IPS DF 6.9 (cell line): ENCODE results near the gene C19orf38.

ENCODE experiments used
- DNase-seq: peaks from one replicate; pipeline ENCODE4 v3.0.0-alpha.2; 2013; ENCODE audit warnings: low read depth, low spot score
- H3K27ac ChIP-seq: one replicate; pipeline ENCODE4 v1.5.1; 2013; ENCODE audit warnings: low read length, control low read depth
- H3K27me3 ChIP-seq: 2 replicates; pipeline ENCODE4 v1.6.1; 2013; ENCODE audit warnings: mild to moderate bottlenecking, low read length; ENCODE audit not compliant: control insufficient read depth, insufficient read depth
- H3K36me3 ChIP-seq: 2 replicates; pipeline ENCODE4 v1.6.1; 2013; ENCODE audit warnings: low read length; ENCODE audit not compliant: control insufficient read depth, insufficient read depth
- H3K4me1 ChIP-seq: 2 replicates; pipeline ENCODE4 v1.6.1; 2013; ENCODE audit warnings: low read length; ENCODE audit not compliant: control insufficient read depth, insufficient read depth
- H3K4me3 ChIP-seq: 2 replicates; pipeline ENCODE4 v1.5.1; 2013; ENCODE audit warnings: mild to moderate bottlenecking, low read length
- H3K9me3 ChIP-seq: 2 replicates; pipeline ENCODE4 v1.6.1; 2013; ENCODE audit warnings: low read length, inconsistent platforms; ENCODE audit not compliant: control insufficient read depth, insufficient read depth
- WGBS: extraction: QIAGEN DNeasy Blood & Tissue Kit; methylation state at CpG from one replicate; pipeline ENCODE4 v1.1.7; 2013; ENCODE audit warnings: mixed read lengths, missing lambda C conversion rate; ENCODE audit not compliant: insufficient read length, insufficient coverage; 5-methylcytosine and 5-hydroxymethylcytosine counted together

C19orf38 gene, protein sequence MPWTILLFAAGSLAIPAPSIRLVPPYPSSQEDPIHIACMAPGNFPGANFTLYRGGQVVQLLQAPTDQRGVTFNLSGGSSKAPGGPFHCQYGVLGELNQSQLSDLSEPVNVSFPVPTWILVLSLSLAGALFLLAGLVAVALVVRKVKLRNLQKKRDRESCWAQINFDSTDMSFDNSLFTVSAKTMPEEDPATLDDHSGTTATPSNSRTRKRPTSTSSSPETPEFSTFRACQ

GRCh38 chr19:10848230-10848856, at the start of gene C19orf38:
TSS of gene C19orf38 (plus strand) at chr19:10848415. CDS start at chr19:10848509, 94 bp downstream.
- no peaks in the 10 kb centered on the region for H3K36me3 ChIP-seq
- H3K27me3 ChIP-seq, result no peaks in the 10 kb centered on the region
- no peak within 1 kb of the TSS for H3K27ac ChIP-seq
- H3K4me3 ChIP-seq, result no peak within 1 kb of the TSS
- H3K9me3 ChIP-seq, result no peaks in the 10 kb centered on the region
- no peaks in the 10 kb centered on the region for H3K4me1 ChIP-seq
- no CpG with 5 or more reads among the region's 14 CpGs for WGBS
- no peak for DNase-seq

GRCh38 chr19:10800488-10800887, 47.7 kb upstream of the C19orf38 start:
- no peaks in the 10 kb centered on the region for H3K27me3 ChIP-seq
- no peak overlapping the region for H3K27ac ChIP-seq
- no CpG with 5 or more reads among the region's 9 CpGs for WGBS
- H3K4me1 ChIP-seq, result no peaks in the 10 kb centered on the region
- no peaks in the 10 kb centered on the region for H3K9me3 ChIP-seq
- no peak for DNase-seq
- H3K36me3 ChIP-seq, result peaks cover 11% of the 10 kb centered on the region; the same call in 1 of the 2 replicates
- no peak overlapping the region for H3K4me3 ChIP-seq

DNA sequence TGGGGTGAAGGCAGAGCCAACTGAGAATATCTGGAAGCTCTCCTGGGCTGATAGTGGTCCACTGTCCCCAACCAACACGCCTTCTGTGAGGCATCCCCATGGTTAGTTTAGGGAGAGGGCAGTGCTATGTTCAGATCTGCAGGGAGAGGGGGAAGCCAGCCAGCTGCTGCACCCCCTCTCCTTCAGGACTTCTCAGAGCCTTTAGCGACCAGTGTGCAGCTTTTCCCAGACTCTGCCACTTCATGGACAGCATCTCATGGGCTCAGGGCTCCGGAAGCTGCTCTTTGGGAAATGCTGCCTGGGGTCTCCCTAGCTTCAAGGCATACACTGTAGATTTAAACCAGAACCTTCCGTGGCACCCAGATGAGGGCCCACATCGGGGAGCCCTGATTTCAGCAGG, 45.7 kb upstream of the C19orf38 start:
- Histone ChIP-seq H3K27ac (no peak overlapping the region), H3K4me1 (no peaks in the 10 kb centered on the region), H3K4me3 (no peak overlapping the region), H3K9me3 (no peaks in the 10 kb centered on the region), H3K27me3 (no peaks in the 10 kb centered on the region), H3K36me3 (peaks cover 13% of the 10 kb centered on the region; the same call in 1 of the 2 replicates)
- no peak for DNase-seq
- no CpG with 5 or more reads among the region's 5 CpGs for WGBS

DNA sequence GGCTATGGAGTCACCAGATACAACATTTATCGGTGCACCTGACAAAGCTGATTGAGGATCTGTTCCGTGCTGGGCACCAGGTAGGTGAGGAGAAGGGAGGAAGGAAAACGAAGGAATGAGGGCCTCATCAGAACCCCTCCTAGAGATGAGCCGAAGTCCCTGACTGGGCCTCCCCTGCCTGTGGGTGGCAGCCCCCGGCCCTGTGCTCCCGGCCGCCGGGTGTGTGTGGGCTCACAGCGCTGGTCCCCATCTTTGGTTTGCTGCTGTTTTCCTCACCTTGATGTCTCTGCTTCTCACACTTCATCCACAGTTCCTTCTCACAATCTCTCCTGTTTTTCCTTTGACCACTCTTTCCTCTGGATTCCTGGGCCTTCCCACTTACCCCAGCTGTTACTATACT, 45.0 kb upstream of the C19orf38 start:
- Histone ChIP-seq H3K9me3 (no peaks in the 10 kb centered on the region), H3K27me3 (no peaks in the 10 kb centered on the region), H3K4me1 (no peaks in the 10 kb centered on the region), H3K4me3 (no peak overlapping the region), H3K36me3 (peaks cover 10% of the 10 kb centered on the region; the same call in 1 of the 2 replicates), H3K27ac (no peak overlapping the region)
- no CpG with 5 or more reads among the region's 9 CpGs for WGBS
- DNase-seq, result no peak

GRCh38 chr19:10805065-10805757, 43.0 kb upstream of the C19orf38 start:
- Histone ChIP-seq H3K27ac (no peak overlapping the region), H3K36me3 (0 out of 2 replicates have a peak, but pooled peaks cover 10% of the 10 kb centered on the region), H3K4me3 (no peak overlapping the region), H3K4me1 (no peaks in the 10 kb centered on the region), H3K9me3 (no peaks in the 10 kb centered on the region), H3K27me3 (no peaks in the 10 kb centered on the region)
- WGBS, result no CpG with 5 or more reads among the region's 11 CpGs
- no peak for DNase-seq

- no peak for DNase-seq
- H3K27me3 ChIP-seq, result no peaks in the 10 kb centered on the region
- H3K9me3 ChIP-seq, result no peaks in the 10 kb centered on the region
- H3K4me3 ChIP-seq, result no peak overlapping the region
- H3K27ac ChIP-seq, result no peak overlapping the region
- H3K4me1 ChIP-seq, result no peaks in the 10 kb centered on the region
- WGBS, result no CpG with 5 or more reads among the region's 11 CpGs
- H3K36me3 ChIP-seq, result 0 out of 2 replicates have a peak, but pooled peaks cover 10% of the 10 kb centered on the region
These were observed 42.4 kb upstream of the C19orf38 start for GRCh38 chr19:10805758-10806247.

- H3K36me3 ChIP-seq, result peaks cover 17% of the 10 kb centered on the region
- no peaks in the 10 kb centered on the region for H3K4me1 ChIP-seq
- no peaks in the 10 kb centered on the region for H3K9me3 ChIP-seq
- H3K4me3 ChIP-seq, result no peak overlapping the region
- H3K27me3 ChIP-seq, result no peaks in the 10 kb centered on the region
- H3K27ac ChIP-seq, result no peak overlapping the region
- no peak for DNase-seq
- no CpG with 5 or more reads among the region's 10 CpGs for WGBS
These were observed 39.1 kb upstream of the C19orf38 start for GRCh38 chr19:10808937-10809649.

DNA sequence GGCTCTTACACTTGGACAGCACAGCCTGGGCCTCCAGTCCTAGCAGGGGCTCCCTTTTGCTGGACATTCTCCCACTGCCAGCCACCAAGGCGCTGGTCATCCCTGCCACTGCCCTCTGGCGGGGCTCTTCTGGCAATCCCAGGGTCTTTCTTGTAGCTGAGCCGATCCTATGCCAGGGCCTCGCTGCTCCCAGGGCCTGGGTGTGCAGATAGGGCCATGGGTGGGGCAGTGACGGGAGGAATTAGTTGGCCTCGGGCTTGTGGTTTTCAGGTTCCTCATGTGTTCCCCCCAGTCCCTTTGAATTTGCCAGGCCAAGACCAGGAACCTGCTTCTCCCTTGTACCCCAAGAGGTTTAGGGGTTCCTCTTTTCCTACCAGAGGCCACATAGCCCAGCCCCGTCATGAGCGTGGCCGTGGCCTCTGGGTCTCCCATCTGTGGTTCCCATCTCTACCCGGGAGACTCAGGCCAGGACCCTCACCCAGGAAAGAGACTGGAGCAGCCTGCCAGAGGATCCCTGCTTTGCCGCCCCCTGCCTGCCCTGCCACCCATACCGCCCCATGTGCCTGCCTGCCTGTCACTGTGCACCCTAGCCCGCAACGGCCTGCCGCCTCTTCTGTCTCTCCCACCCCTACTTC, 38.4 kb upstream of the C19orf38 start:
- WGBS, result no CpG with 5 or more reads among the region's 15 CpGs
- DNase-seq, result no peak
- Histone ChIP-seq H3K4me1 (no peaks in the 10 kb centered on the region), H3K36me3 (peaks cover 15% of the 10 kb centered on the region), H3K27me3 (no peaks in the 10 kb centered on the region), H3K9me3 (no peaks in the 10 kb centered on the region), H3K4me3 (no peak overlapping the region), H3K27ac (no peak overlapping the region)

GRCh38 chr19:10811391-10812111, 36.7 kb upstream of the C19orf38 start:
- Histone ChIP-seq H3K27ac (no peak overlapping the region), H3K36me3 (peaks cover 12% of the 10 kb centered on the region), H3K9me3 (no peaks in the 10 kb centered on the region), H3K4me3 (no peak overlapping the region), H3K27me3 (no peaks in the 10 kb centered on the region), H3K4me1 (no peaks in the 10 kb centered on the region)
- WGBS, result no CpG with 5 or more reads among the region's 17 CpGs
- no peak for DNase-seq
